BE2C (cell line): ENCODE measurements around the gene PRPH2. TPM values are rescaled to one million over a fixed set of nuclear protein-coding genes. Genes with fewer than 3 reads are reported as not detected.

Experiments used
- DNase-seq: peaks from one replicate; pipeline ENCODE4 v3.0.0-alpha.2; 2020
- H3K27me3 ChIP-seq: fragments of 250-450 bp; sonication (Bioruptor Pico); 2 replicates; pipeline ENCODE4 v1.5.1; 2020; ENCODE audit warnings: mild to moderate bottlenecking
- H3K36me3 ChIP-seq: fragments of 250-450 bp; sonication (Bioruptor Pico); 2 replicates; pipeline ENCODE4 v1.5.1; 2020; ENCODE audit warnings: mild to moderate bottlenecking
- H3K4me1 ChIP-seq: fragments of 250-450 bp; sonication (Bioruptor Pico); 2 replicates; pipeline ENCODE4 v1.5.1; 2020
- H3K4me3 ChIP-seq: 2 replicates; pipeline ENCODE4 v1.5.1; 2011; ENCODE audit warnings: low read depth, low read length
- H3K9me3 ChIP-seq: fragments of 250-450 bp; sonication (Bioruptor Pico); 2 replicates; pipeline ENCODE4 v1.5.1; 2020
- polyA plus RNA-seq: library from polyadenylated mRNA; unstranded; fragments of >200 nt; gene quantifications from one replicate; pipeline ENCODE4 v1.2.1, GENCODE V29; 2012; ENCODE audit warnings: low read depth, missing spikeins; ENCODE audit not compliant: insufficient read length, insufficient read depth
- TF ChIP-seq, protein P1 (sequence below): IDR thresholded peaks from 2 replicates; pipeline ENCODE4 v1.5.1; 2012; ENCODE audit warnings: mild to moderate bottlenecking, low read depth, low read length

PRPH2 gene, protein sequence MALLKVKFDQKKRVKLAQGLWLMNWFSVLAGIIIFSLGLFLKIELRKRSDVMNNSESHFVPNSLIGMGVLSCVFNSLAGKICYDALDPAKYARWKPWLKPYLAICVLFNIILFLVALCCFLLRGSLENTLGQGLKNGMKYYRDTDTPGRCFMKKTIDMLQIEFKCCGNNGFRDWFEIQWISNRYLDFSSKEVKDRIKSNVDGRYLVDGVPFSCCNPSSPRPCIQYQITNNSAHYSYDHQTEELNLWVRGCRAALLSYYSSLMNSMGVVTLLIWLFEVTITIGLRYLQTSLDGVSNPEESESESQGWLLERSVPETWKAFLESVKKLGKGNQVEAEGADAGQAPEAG
- polyA plus RNA-seq = not detected

GRCh38 chr6:42722497-42722896 is at the start of gene PRPH2:
TSS of gene PRPH2 (minus strand) at chr6:42722597. CDS start at chr6:42722334, 263 bp downstream.
- H3K4me3 ChIP-seq = no peak within 1 kb of the TSS
- H3K4me1 ChIP-seq = no peaks in the 10 kb centered on the region
- no peaks in the 10 kb centered on the region for H3K9me3 ChIP-seq
- DNase-seq = no peak
- H3K36me3 ChIP-seq = no peaks in the 10 kb centered on the region
- TF ChIP-seq, protein P1, sequence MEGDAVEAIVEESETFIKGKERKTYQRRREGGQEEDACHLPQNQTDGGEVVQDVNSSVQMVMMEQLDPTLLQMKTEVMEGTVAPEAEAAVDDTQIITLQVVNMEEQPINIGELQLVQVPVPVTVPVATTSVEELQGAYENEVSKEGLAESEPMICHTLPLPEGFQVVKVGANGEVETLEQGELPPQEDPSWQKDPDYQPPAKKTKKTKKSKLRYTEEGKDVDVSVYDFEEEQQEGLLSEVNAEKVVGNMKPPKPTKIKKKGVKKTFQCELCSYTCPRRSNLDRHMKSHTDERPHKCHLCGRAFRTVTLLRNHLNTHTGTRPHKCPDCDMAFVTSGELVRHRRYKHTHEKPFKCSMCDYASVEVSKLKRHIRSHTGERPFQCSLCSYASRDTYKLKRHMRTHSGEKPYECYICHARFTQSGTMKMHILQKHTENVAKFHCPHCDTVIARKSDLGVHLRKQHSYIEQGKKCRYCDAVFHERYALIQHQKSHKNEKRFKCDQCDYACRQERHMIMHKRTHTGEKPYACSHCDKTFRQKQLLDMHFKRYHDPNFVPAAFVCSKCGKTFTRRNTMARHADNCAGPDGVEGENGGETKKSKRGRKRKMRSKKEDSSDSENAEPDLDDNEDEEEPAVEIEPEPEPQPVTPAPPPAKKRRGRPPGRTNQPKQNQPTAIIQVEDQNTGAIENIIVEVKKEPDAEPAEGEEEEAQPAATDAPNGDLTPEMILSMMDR = no peak
- H3K27me3 ChIP-seq = no peaks in the 10 kb centered on the region

DNA sequence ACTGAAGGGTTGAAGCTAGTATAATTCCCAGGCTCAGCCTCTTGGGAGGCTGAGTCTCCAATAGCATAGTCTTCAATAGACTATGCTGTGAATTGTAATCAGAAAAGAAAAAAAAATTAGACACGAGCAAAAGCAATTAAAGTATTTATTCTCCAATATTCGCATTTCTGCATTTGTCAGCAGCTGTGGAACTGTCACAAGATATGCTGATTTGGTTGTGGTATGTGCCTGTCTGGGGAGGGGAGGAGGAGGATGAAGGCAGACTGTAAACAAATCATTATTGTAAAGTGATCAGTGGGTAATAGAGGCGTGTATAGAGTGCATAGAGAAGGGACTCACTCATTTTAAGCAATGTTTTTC is 49.3 kb upstream of the PRPH2 start:
- DNase-seq = no peak
- no peaks in the 10 kb centered on the region for H3K27me3 ChIP-seq
- TF ChIP-seq, protein P1 = no peak
- no peaks in the 10 kb centered on the region for H3K36me3 ChIP-seq
- no peaks in the 10 kb centered on the region for H3K4me1 ChIP-seq
- H3K4me3 ChIP-seq = no peak overlapping the region
- H3K9me3 ChIP-seq = no peaks in the 10 kb centered on the region

DNA sequence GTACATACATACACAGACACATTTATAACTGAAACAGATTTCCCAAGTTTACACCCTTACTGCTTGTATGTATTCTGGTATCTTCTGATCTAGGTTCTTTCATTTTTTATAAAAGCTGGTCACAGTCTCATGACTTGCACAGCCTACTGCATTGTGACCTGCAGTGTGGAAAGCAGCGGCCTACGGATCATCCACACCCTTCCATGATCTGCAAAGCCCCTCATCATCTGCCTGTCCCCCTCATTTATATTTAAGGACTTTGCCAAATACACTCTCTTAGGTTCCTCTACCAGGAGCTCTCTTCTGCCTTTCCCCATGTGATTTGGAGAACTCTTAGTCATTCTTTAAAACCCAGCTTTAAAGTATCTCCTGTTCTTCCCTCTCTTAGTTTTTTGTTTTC is 47.4 kb upstream of the PRPH2 start:
- no peaks in the 10 kb centered on the region for H3K9me3 ChIP-seq
- no peaks in the 10 kb centered on the region for H3K4me1 ChIP-seq
- H3K4me3 ChIP-seq = no peak overlapping the region
- TF ChIP-seq, protein P1 = no peak
- H3K27me3 ChIP-seq = no peaks in the 10 kb centered on the region
- DNase-seq = no peak
- no peaks in the 10 kb centered on the region; the same call in 1 of the 2 replicates for H3K36me3 ChIP-seq

DNA sequence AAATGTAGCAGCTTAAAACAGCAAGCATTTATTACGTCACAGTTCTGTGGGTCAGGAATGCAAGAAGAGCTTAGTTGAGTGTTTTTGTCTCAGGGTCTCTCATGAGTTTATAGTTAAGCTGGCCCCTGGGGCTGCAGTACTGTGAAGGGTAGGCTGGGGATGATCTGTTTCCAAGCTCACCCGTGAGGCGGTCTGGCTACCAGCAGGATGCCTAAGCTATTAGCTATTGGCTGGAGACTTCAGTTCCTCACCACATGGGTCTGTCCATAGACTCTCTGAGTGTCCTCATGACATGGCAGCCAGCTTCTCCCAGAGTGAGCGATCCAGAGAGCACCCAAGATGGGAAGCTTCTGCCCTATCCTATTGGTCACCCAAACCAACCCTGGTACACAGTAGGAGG is 46.7 kb upstream of the PRPH2 start:
- TF ChIP-seq, protein P1 = no peak
- no peak for DNase-seq
- Histone ChIP-seq H3K9me3 (no peaks in the 10 kb centered on the region), H3K36me3 (no peaks in the 10 kb centered on the region; the same call in 1 of the 2 replicates), H3K4me1 (no peaks in the 10 kb centered on the region), H3K27me3 (no peaks in the 10 kb centered on the region), H3K4me3 (no peak overlapping the region)

GRCh38 chr6:42766163-42766670 is 43.8 kb upstream of the PRPH2 start:
- no peaks in the 10 kb centered on the region for H3K27me3 ChIP-seq
- H3K4me3 ChIP-seq = no peak overlapping the region
- no peaks in the 10 kb centered on the region for H3K4me1 ChIP-seq
- no peaks in the 10 kb centered on the region; the same call in 1 of the 2 replicates for H3K36me3 ChIP-seq
- DNase-seq = no peak
- no peaks in the 10 kb centered on the region for H3K9me3 ChIP-seq
- TF ChIP-seq, protein P1 = no peak
